ENCODE data around the gene CD48.

The CD48 gene

DNA sequence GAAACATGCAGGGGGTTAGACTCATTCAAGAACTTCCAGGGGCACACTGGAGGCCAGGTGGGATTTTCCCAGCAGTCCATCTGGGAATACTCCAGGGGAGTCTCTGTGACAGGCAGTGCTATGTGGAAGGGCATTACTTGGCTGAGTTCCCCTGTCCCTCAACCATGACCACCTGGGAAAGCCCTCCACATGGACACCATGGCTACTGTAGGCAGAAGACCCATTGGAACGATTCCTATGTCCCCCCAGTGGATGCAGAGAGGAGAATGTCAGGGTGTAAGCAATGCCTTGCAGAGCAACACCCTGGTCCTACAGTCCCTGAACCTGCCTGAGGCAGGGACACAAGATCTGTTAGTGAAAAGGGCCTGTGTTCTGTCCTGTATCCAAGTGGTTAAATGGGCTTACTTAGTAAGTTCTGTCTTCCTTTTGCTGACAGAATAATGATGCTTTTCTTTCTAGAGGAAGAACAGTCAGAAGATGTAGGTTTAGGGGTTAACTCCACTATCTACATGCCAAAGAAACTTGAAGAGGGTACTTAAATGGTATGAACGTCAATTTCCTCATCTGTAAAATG is 78.2 kb downstream of the CD48 start:
- no peaks in the 10 kb centered on the region for H3K79me2 ChIP-seq (ENCODE audit: insufficient read depth, low read length)
- H3K4me2 ChIP-seq (ENCODE audit: insufficient read depth, low read length), result no peak overlapping the region
- H3K27me3 ChIP-seq (ENCODE audit: insufficient read depth, low read length, poor library complexity), result no peaks in the 10 kb centered on the region
- H2AFZ ChIP-seq (ENCODE audit: low read depth, low read length), result no peak overlapping the region
- DNase-seq (no peak), ATAC-seq (ENCODE audit: insufficient read depth, low read depth) (no peak)
- H3K9ac ChIP-seq (ENCODE audit: low read depth, low read length), result no peak overlapping the region
- no peaks in the 10 kb centered on the region for H3K9me3 ChIP-seq (ENCODE audit: insufficient read depth, low read length, severe bottlenecking)
- peaks cover 69% of the 10 kb centered on the region for H3K4me1 ChIP-seq (ENCODE audit: insufficient read depth, low read length)
- TF ChIP-seq, protein P1, sequence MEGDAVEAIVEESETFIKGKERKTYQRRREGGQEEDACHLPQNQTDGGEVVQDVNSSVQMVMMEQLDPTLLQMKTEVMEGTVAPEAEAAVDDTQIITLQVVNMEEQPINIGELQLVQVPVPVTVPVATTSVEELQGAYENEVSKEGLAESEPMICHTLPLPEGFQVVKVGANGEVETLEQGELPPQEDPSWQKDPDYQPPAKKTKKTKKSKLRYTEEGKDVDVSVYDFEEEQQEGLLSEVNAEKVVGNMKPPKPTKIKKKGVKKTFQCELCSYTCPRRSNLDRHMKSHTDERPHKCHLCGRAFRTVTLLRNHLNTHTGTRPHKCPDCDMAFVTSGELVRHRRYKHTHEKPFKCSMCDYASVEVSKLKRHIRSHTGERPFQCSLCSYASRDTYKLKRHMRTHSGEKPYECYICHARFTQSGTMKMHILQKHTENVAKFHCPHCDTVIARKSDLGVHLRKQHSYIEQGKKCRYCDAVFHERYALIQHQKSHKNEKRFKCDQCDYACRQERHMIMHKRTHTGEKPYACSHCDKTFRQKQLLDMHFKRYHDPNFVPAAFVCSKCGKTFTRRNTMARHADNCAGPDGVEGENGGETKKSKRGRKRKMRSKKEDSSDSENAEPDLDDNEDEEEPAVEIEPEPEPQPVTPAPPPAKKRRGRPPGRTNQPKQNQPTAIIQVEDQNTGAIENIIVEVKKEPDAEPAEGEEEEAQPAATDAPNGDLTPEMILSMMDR (IDR thresholded peaks at IDR 0.05; ENCODE audit: borderline replicate concordance, extremely low read depth, low read length, poor library complexity, severe bottlenecking), result no peak
- TF ChIP-seq EZH2 (IDR thresholded peaks at IDR 0.05; ENCODE audit: borderline replicate concordance, low read depth, low read length, severe bottlenecking), result no peak
- H3K27ac ChIP-seq (ENCODE audit: low read length), result peak overlapping the region; percentile 32
- no peaks in the 10 kb centered on the region for H4K20me1 ChIP-seq (ENCODE audit: insufficient read depth, low read length)
- H3K4me3 ChIP-seq (ENCODE audit: low read depth in 1 of 2, low read length in 2 of 2), result no peak overlapping the region
- no peaks in the 10 kb centered on the region; the same call in 1 of the 2 replicates for H3K36me3 ChIP-seq (ENCODE audit: insufficient read depth, low read length)

DNA sequence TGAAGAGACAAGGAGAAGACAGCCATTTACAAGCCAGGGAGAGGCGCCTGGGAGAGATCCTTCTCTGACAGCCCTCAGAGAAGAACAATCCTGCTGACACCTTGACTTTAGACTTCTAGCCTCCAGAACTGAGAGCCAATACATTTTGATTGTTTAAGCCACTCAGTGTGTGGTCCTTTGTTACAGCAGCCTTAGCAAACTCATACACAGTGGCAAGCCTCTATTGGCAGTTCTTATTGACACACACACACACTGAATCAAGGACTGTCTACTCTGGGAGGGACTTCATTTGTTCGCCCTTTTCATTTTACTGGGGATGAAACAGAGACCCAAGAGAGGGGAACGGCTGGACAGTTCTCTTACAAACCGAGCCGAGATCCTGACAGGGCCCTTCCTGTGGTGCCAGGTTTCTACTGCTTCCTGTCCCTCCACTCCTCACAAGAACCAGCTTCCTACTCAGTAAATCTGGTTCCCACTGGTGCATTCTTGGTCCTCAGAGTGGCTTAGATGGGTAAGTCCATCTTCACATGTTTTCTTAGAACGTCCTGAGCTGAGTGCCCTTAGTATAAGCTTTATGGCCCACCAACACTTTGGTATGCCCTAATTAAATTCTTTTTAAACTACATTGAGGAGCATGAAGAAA is 79.5 kb downstream of the CD48 start:
- Histone ChIP-seq H3K36me3 (ENCODE audit: insufficient read depth, low read length) (no peaks in the 10 kb centered on the region; the same call in 1 of the 2 replicates), H3K9ac (ENCODE audit: low read depth, low read length) (no peak overlapping the region), H3K4me3 (ENCODE audit: low read depth in 1 of 2, low read length in 2 of 2) (no peak overlapping the region), H3K4me2 (ENCODE audit: insufficient read depth, low read length) (no peak overlapping the region), H3K4me1 (ENCODE audit: insufficient read depth, low read length) (peaks cover 69% of the 10 kb centered on the region), H3K79me2 (ENCODE audit: insufficient read depth, low read length) (no peaks in the 10 kb centered on the region), H2AFZ (ENCODE audit: low read depth, low read length) (no peak overlapping the region), H4K20me1 (ENCODE audit: insufficient read depth, low read length) (no peaks in the 10 kb centered on the region), H3K9me3 (ENCODE audit: insufficient read depth, low read length, severe bottlenecking) (no peaks in the 10 kb centered on the region), H3K27me3 (ENCODE audit: insufficient read depth, low read length, poor library complexity) (no peaks in the 10 kb centered on the region), H3K27ac (ENCODE audit: low read length) (peak overlapping the region; percentile 94)
- no peak for DNase-seq
- TF ChIP-seq EZH2 (IDR thresholded peaks at IDR 0.05; ENCODE audit: borderline replicate concordance, low read depth, low read length, severe bottlenecking), result no peak
- TF ChIP-seq, protein P1 (IDR thresholded peaks at IDR 0.05; ENCODE audit: borderline replicate concordance, extremely low read depth, low read length, poor library complexity, severe bottlenecking), result no peak
- no peak for ATAC-seq (ENCODE audit: insufficient read depth, low read depth)

DNA sequence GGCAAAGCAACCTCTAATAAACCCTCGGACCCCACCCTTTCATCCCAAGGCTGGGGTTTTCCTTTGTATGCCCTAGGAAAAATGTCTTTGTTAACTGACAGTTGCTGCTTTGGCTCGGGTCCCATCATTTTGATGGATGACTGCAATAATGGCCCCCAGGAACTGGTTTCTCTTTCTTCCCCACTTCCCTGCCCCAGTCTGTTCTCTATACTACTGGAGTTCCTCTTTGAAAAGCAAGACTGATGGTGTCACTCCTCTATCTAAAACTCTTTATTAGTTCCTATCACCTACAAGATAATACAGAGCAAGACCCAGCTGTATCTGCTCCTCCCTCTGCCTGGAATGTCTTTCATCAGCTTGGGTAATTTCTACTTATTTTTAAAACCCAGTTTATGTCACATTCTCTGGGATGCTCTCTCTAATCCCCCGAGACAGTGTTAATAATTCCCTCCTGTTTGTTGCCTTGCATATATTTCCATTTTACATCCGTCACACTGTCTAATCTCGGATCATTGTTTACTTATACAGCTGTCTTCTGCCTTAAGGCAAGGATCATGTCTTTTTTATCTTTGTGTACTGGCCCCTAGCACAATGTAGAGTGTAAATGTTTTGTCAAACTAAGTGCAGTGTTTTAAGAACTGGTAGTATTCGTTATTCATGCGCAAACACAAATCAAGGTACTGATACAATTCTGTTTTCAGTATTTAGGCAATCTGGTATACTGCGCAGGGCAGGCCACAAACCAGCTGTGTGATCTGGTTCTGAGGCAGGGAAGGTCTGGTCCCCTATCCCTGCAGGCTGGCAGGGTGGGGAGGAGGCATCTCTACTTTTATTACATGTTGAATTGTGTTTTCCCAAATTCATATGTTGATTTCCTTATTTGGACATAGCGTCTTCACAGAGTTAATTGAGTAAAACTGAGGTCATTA is 80.8 kb downstream of the CD48 start:
- no peak overlapping the region for H2AFZ ChIP-seq (ENCODE audit: low read depth, low read length)
- peak overlapping the region; percentile 61; the same call in 1 of the 2 replicates for H3K9ac ChIP-seq (ENCODE audit: low read depth, low read length)
- H3K27ac ChIP-seq (ENCODE audit: low read length), result peak overlapping the region; percentile 94
- no peaks in the 10 kb centered on the region for H3K79me2 ChIP-seq (ENCODE audit: insufficient read depth, low read length)
- no peak for DNase-seq
- no peaks in the 10 kb centered on the region for H3K27me3 ChIP-seq (ENCODE audit: insufficient read depth, low read length, poor library complexity)
- TF ChIP-seq EZH2 (IDR thresholded peaks at IDR 0.05; ENCODE audit: borderline replicate concordance, low read depth, low read length, severe bottlenecking), result no peak
- TF ChIP-seq, protein P1 (IDR thresholded peaks at IDR 0.05; ENCODE audit: borderline replicate concordance, extremely low read depth, low read length, poor library complexity, severe bottlenecking), result no peak
- H3K4me1 ChIP-seq (ENCODE audit: insufficient read depth, low read length), result peaks cover 73% of the 10 kb centered on the region
- no peaks in the 10 kb centered on the region for H3K36me3 ChIP-seq (ENCODE audit: insufficient read depth, low read length)
- no peak for ATAC-seq (ENCODE audit: insufficient read depth, low read depth)
- no peaks in the 10 kb centered on the region for H3K9me3 ChIP-seq (ENCODE audit: insufficient read depth, low read length, severe bottlenecking)
- H3K4me3 ChIP-seq (ENCODE audit: low read depth in 1 of 2, low read length in 2 of 2), result no peak overlapping the region
- no peaks in the 10 kb centered on the region for H4K20me1 ChIP-seq (ENCODE audit: insufficient read depth, low read length)
- H3K4me2 ChIP-seq (ENCODE audit: insufficient read depth, low read length), result no peak overlapping the region

Measured in DND-41 (cell line).